Measurements from ENCODE around the gene HIRA.

DNA sequence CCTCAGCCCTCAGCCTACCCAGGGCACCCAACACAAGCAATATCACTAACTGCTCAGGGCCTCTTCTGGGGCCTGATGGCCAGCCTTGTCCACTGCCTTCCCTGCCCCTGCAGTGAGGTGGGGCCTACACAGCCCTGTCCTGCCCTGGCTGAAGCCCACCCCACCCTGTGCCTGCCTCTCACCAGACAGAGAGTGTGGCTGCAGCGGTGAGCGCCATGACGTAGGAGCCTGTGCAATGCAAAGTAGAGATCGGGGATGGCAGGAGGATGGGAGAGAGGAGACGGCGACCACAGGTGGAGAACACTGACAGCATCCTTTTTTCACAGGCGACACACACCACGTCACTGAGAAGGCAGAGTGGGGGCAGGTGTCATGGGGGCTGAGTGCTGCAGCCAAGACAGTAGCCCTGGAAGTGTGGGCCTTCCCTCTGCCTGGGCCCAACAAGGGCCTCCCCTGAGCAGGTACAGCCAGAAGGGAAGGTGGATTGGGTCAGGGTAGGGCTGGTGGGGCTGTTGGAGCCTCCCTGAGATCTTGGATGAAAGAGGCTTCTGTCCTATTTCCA is 74.7 kb downstream of the HIRA start:
- no peak for TF ChIP-seq CTCF (IDR thresholded peaks at IDR 0.05; ENCODE audit: low read depth, low read length)
- TF ChIP-seq EZH2phosphoT487 (IDR thresholded peaks at IDR 0.05; ENCODE audit: low read depth): no peak
